IgD-negative memory B cell (primary cell): ENCODE results near the gene TOPBP1. TPM values are rescaled to one million over a fixed set of nuclear protein-coding genes. Genes with fewer than 3 reads are reported as not detected.
"Not testable (repeated sequence)": the region's sequence is repeated elsewhere in the genome, so short reads cannot be mapped to it uniquely, and the experiment has no call there.

Experiments
- H3K27ac Mint-ChIP-seq, 3 donors: one replicate each; pipeline ENCODE4 v1.8.0; 2020 to 2022; ENCODE audit warnings: mild to moderate bottlenecking in 3 of 3, mixed read lengths in 3 of 3, moderate library complexity in 1 of 3
- H3K27me3 Mint-ChIP-seq: one replicate; pipeline ENCODE4 v1.8.0; 2021; ENCODE audit warnings: mixed read lengths
- H3K36me3 Mint-ChIP-seq: one replicate; pipeline ENCODE4 v1.8.0; 2020; ENCODE audit warnings: mild to moderate bottlenecking, mixed read lengths
- H3K4me1 Mint-ChIP-seq, 3 donors: one replicate each; pipeline ENCODE4 v1.8.0; 2020 to 2022; ENCODE audit warnings: mixed read lengths in 3 of 3, mild to moderate bottlenecking in 1 of 3
- H3K4me3 Mint-ChIP-seq, 4 donors: one replicate each; pipeline ENCODE4 v1.8.0; 2020 to 2022; ENCODE audit warnings: mild to moderate bottlenecking in 4 of 4, mixed read lengths in 4 of 4, moderate library complexity in 3 of 4
- H3K9me3 Mint-ChIP-seq, 3 donors: one replicate each; pipeline ENCODE4 v1.8.0; 2020 to 2021; ENCODE audit warnings: mixed read lengths in 3 of 3, mild to moderate bottlenecking in 1 of 3
- polyA plus RNA-seq: library from polyadenylated mRNA; unstranded; fragments of 300-500 nt; fragmentation: Illumina TruSeq; gene quantifications from one replicate; pipeline ENCODE4 v1.2.3, GENCODE V29; 2021

TOPBP1 gene
- polyA plus RNA-seq, 1 donor from 2014 or later: 13.7 TPM

GRCh38 chr3:133692759-133693158 is 31.0 kb upstream of the TOPBP1 start:
- H3K4me3 Mint-ChIP-seq: no peak overlapping the region

GRCh38 chr3:133691273-133692107 is 29.7 kb upstream of the TOPBP1 start:
- Mint-ChIP-seq H3K27me3 (no peaks in the 10 kb centered on the region), H3K9me3 (peaks cover 0 to under 1% (median 0%) of the 10 kb centered on the region in 3 donors), H3K36me3 (no peaks in the 10 kb centered on the region), H3K27ac (no peak overlapping the region), H3K4me3 (no peak overlapping the region), H3K4me1 (peaks cover 0 to 2% (median 0%) of the 10 kb centered on the region in 3 donors)

More at GRCh38 chr3:133692759-133693158, 31.0 kb upstream of the TOPBP1 start:
- H3K27me3 Mint-ChIP-seq: no peaks in the 10 kb centered on the region
- H3K9me3 Mint-ChIP-seq: peaks cover 0 to 3% (median 2%) of the 10 kb centered on the region in 3 donors
- no peak overlapping the region for H3K27ac Mint-ChIP-seq
- no peaks in the 10 kb centered on the region for H3K36me3 Mint-ChIP-seq
- peaks cover 0 to 2% (median 0%) of the 10 kb centered on the region in 3 donors for H3K4me1 Mint-ChIP-seq

GRCh38 chr3:133677993-133678392 is 16.3 kb upstream of the TOPBP1 start:
- not testable (repeated sequence) for H3K9me3 Mint-ChIP-seq, H3K4me3 Mint-ChIP-seq, H3K4me1 Mint-ChIP-seq, H3K36me3 Mint-ChIP-seq, H3K27ac Mint-ChIP-seq
- peaks cover 39% of the 10 kb centered on the region for H3K27me3 Mint-ChIP-seq

- Mint-ChIP-seq H3K27me3 (peaks cover 31% of the 10 kb centered on the region), H3K36me3 (no peaks in the 10 kb centered on the region)
Observed at GRCh38 chr3:133676336-133677118, 14.8 kb upstream of the TOPBP1 start.

GRCh38 chr3:133675631-133676335 is 14.0 kb upstream of the TOPBP1 start:
- H3K9me3 Mint-ChIP-seq: peaks cover 0 to 8% (median 7%) of the 10 kb centered on the region in 3 donors

More at GRCh38 chr3:133676336-133677118, 14.8 kb upstream of the TOPBP1 start:
- Mint-ChIP-seq H3K4me1 (peaks cover 0 to 3% (median 0%) of the 10 kb centered on the region in 3 donors), H3K27ac (no peak overlapping the region), H3K4me3 (no peak overlapping the region), H3K9me3 (peaks cover 0 to 8% (median 7%) of the 10 kb centered on the region in 3 donors)

DNA sequence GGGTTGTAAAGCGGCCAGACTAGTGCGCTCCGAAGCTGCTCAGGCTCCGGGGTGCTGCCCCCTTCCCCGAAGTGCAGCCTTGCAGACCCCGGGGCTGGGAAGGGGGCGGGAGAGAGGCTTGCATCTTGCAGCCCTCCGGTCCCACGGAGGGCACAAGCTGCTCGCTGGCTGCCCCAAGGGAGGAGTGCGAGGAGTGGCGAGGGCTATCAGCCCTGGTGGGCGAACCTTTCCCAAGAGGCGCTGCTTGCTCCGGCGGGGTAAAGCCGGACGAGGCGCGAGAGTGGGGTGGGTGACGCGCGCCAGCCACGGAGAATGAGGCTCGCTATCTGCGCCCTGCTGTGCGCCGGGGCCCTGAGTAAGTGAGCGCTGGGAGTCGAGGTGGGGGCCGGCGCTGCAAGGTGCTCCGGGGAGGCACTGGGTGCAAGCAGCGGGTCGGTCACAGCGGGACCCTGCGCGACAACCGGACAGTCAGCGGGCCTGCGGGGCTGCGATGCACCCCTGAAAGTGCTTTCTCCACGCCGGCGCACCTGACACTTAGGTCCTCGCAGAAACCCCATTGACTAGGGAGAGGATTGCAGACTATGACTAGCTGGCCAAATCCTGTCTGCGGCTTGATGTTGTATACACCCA is 12.7 kb upstream of the TOPBP1 start:
- H3K36me3 Mint-ChIP-seq: no peaks in the 10 kb centered on the region
- H3K27me3 Mint-ChIP-seq: peaks cover 28% of the 10 kb centered on the region
- no peak overlapping the region for H3K4me3 Mint-ChIP-seq
- no peak overlapping the region for H3K27ac Mint-ChIP-seq
- H3K9me3 Mint-ChIP-seq: peaks cover 0 to 8% (median 7%) of the 10 kb centered on the region in 3 donors
- H3K4me1 Mint-ChIP-seq: peaks cover 0 to 3% (median 0%) of the 10 kb centered on the region in 3 donors

More at GRCh38 chr3:133675631-133676335, 14.0 kb upstream of the TOPBP1 start:
- no peak overlapping the region for H3K4me3 Mint-ChIP-seq
- H3K36me3 Mint-ChIP-seq: no peaks in the 10 kb centered on the region
- peaks cover 28% of the 10 kb centered on the region for H3K27me3 Mint-ChIP-seq
- H3K4me1 Mint-ChIP-seq: peaks cover 0 to 3% (median 0%) of the 10 kb centered on the region in 3 donors
- H3K27ac Mint-ChIP-seq: no peak overlapping the region

- Mint-ChIP-seq H3K27me3 (peaks cover 28% of the 10 kb centered on the region), H3K4me1 (peaks cover 0 to 3% (median 0%) of the 10 kb centered on the region in 3 donors), H3K27ac (no peak overlapping the region), H3K36me3 (no peaks in the 10 kb centered on the region), H3K9me3 (peaks cover 0 to 8% (median 7%) of the 10 kb centered on the region in 3 donors), H3K4me3 (no peak overlapping the region)
Observed at GRCh38 chr3:133673746-133674145, 12.0 kb upstream of the TOPBP1 start.

DNA sequence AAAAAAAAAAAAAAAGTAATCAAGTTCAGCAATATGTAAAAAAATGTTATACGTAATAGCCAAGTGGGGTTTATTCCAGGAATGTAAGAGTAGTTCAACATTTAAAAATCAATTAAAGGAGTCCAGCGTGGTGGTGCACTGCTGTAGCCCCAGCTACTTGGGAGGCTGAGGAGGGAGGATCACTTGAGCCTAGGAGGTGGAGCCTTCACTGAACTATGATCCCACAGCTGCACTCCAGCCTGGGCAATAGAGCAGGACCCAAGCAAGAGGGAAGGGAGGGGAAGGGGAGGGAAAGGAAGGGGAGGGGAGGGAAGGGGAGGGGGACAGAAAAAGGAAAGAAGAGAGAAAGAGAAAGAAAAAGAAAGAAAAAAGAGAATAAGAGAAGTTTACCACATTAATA is 10.7 kb upstream of the TOPBP1 start:
- H3K27me3 Mint-ChIP-seq: peaks cover 22% of the 10 kb centered on the region
- peaks cover 0 to 3% (median 0%) of the 10 kb centered on the region in 3 donors for H3K4me1 Mint-ChIP-seq
- no peaks in the 10 kb centered on the region for H3K9me3 Mint-ChIP-seq
- no peak overlapping the region for H3K4me3 Mint-ChIP-seq
- no peaks in the 10 kb centered on the region for H3K36me3 Mint-ChIP-seq
- no peak overlapping the region for H3K27ac Mint-ChIP-seq

- no peak overlapping the region for H3K27ac Mint-ChIP-seq
- H3K4me1 Mint-ChIP-seq: peaks cover 0 to 3% (median 0%) of the 10 kb centered on the region in 3 donors
- H3K36me3 Mint-ChIP-seq: peaks cover 2% of the 10 kb centered on the region
- H3K27me3 Mint-ChIP-seq: peaks cover 18% of the 10 kb centered on the region
- H3K9me3 Mint-ChIP-seq: no peaks in the 10 kb centered on the region
- no peak overlapping the region for H3K4me3 Mint-ChIP-seq
Observed at GRCh38 chr3:133670525-133670995, 8.8 kb upstream of the TOPBP1 start.

DNA sequence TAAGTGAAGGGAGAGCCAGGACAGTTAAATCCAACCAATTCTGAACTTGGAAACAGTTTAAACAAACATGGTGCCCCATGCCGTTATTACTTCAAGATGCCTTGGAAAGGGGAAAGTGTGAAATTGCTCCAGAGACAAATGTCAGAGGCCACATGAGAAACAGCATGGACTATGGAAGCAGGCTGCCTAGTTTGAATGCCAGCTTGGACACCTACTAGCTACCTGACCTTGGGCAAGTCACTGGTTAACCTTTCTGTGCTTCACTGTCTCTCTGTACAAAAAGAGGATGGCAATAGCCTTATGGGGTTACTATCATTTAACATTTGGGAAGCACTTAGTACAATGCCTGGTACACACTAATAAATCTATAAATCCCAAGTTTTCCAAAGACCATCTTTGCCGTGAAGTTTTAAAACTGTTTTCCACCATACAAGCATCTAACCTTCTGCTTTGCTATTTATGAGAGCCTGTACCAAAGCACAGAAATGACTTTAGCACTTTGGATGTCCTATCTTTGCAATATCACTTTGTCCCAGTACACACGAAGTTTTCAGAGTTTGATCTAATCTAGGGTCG is 8.3 kb upstream of the TOPBP1 start:
- no peaks in the 10 kb centered on the region for H3K9me3 Mint-ChIP-seq
- peaks cover 17% of the 10 kb centered on the region for H3K27me3 Mint-ChIP-seq
- no peak overlapping the region for H3K27ac Mint-ChIP-seq
- H3K4me3 Mint-ChIP-seq: no peak overlapping the region
- H3K4me1 Mint-ChIP-seq: peaks cover 0 to 3% (median 0%) of the 10 kb centered on the region in 3 donors
- H3K36me3 Mint-ChIP-seq: peaks cover 2% of the 10 kb centered on the region

DNA sequence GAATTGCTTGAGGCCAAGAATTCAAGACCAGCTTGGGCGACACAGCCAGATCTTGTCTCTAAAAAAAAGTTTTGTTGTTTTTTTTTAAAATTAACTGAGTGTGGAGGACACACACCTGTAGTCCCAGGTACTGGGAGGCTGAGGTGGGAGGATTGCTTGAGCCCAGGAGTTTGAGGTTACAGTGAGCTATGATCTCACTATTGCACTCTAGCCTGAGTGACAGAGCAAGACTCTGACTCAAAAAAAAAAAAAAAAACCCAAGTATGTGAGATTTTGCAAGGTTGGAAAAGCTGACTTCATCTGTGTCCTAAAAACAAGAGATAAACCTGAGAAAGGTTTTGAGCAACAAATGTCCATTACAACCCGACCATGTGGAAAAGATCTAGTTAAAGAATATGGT is 5.4 kb upstream of the TOPBP1 start:
- H3K4me3 Mint-ChIP-seq: no peak overlapping the region
- no peaks in the 10 kb centered on the region for H3K9me3 Mint-ChIP-seq
- no peaks in the 10 kb centered on the region for H3K27me3 Mint-ChIP-seq
- H3K4me1 Mint-ChIP-seq: peaks cover 8 to 15% (median 12%) of the 10 kb centered on the region in 3 donors
- H3K36me3 Mint-ChIP-seq: peaks cover 2% of the 10 kb centered on the region
- no peak overlapping the region for H3K27ac Mint-ChIP-seq

DNA sequence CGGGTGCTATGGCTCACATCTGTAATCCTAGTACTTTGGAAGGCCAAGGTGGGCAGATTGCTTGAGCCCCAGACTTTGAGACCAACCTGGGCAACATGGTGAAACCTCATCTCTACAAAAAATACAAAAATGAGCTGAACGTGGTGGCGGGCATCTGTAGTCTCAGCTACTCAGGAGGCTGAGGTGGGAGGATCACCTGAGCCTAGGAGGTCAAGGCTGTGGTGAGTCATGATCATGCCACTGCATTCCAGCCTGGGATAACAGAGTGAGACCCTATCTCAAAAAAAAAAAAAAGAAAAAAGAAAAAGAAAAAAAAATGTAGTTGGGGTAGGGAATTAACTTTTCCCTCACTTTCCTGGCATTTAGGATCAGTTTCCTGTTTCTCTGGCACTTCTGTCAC is 3.4 kb upstream of the TOPBP1 start:
- H3K27ac Mint-ChIP-seq, H3K4me3 Mint-ChIP-seq, H3K36me3 Mint-ChIP-seq, H3K9me3 Mint-ChIP-seq, H3K27me3 Mint-ChIP-seq: not testable (repeated sequence)
- peaks cover 15 to 21% (median 20%) of the 10 kb centered on the region in 3 donors for H3K4me1 Mint-ChIP-seq

DNA sequence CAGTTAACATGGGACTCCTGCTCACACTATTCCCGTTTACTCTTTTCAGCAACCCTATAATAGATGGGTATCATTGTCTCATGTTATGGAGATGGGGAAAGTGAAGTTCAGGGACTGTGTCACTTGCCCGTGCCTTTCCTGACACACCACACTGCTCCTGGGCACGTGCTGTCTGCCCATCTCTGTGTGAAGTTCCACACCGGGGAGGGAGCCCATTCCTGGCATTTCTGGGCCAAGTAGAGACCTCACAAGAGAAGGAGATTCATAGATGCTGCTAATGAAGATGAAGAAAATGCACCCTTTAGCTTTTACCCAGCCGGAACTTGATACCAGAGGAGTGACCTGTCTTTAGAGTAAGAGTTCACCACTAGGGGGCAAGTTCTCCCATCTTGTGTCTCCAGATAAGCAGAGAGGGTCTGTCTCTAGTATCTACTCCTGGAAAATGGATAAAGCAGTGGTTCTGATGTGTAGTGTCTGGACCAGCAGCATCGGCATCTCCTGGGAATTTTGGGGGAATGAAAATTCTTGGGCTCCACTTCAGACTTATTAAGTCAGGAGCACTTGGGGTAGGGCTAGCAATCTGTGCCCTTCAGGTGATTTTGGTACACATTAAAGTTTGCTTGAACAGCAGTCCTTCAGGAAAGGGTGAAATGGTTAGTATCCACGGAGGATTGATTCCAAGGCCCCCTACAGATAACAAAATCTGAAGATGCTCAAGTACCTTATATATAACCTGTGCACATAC is 2.0 kb upstream of the TOPBP1 start:
- Mint-ChIP-seq H3K4me1 (peaks cover 27 to 32% (median 28%) of the 10 kb centered on the region in 3 donors), H3K4me3 (peak overlapping the region; percentile 63 to 95 (median 79)), H3K9me3 (no peaks in the 10 kb centered on the region), H3K27me3 (no peaks in the 10 kb centered on the region), H3K36me3 (peaks cover 5% of the 10 kb centered on the region), H3K27ac (peak overlapping the region in 2 of 3 donors; percentile 50 to 57)
